Prostate gland (tissue), 2 donors: ENCODE measurements around the gene IDS. TPM values are rescaled to one million over a fixed set of nuclear protein-coding genes. Genes with fewer than 3 reads are reported as not detected.

ENCODE experiments used
- DNase-seq: peaks from one replicate; pipeline ENCODE4 v3.0.0-alpha.2; 2019; ENCODE audit warnings: low spot score
- H3K27ac ChIP-seq, 2 donors: fragments of 200-600 bp; sonication (generic); 2 replicates each; pipeline ENCODE4 v1.5.1; 2017 to 2019
- H3K27me3 ChIP-seq: fragments of 200-600 bp; sonication (generic); replicated peaks from 2 replicates; pipeline ENCODE4 v1.5.1; 2019; ENCODE audit not compliant: insufficient read depth
- H3K36me3 ChIP-seq, 2 donors: fragments of 200-600 bp; sonication (generic); 1 replicate in 1 of 2; 2 replicates in 1 of 2; pipeline versions ENCODE4 v1.5.1 to v1.8.1; 2017 to 2019
- H3K4me1 ChIP-seq: fragments of 200-600 bp; sonication (generic); replicated peaks from 2 replicates; pipeline ENCODE4 v1.5.1; 2019
- H3K4me3 ChIP-seq, 2 donors: fragments of 200-600 bp; sonication (generic); 2 replicates each; pipeline ENCODE4 v1.5.1; 2017 to 2019
- H3K9me3 ChIP-seq: fragments of 200-600 bp; sonication (generic); 2 replicates; pipeline ENCODE4 v1.5.1; 2017
- CTCF ChIP-seq, 4 experiments: fragments of 200-600 bp in 2 of 4; fragments of 450-650 bp in 2 of 4; sonication (generic) in 2 of 4; IDR thresholded peaks; 1 replicate in 3 of 4; 2 replicates in 1 of 4; pipeline ENCODE4 v1.5.1; 2016 to 2019; ENCODE audit warnings: antibody characterized with exemption in 4 of 4, mild to moderate bottlenecking in 2 of 4, moderate library complexity in 2 of 4
- POLR2A ChIP-seq: fragments of 450-650 bp; IDR thresholded peaks from one replicate; pipeline ENCODE4 v1.6.1; 2016; ENCODE audit warnings: antibody characterized with exemption, mild to moderate bottlenecking
- POLR2AphosphoS5 ChIP-seq: sonication (generic); formaldehyde crosslinking; IDR thresholded peaks from one replicate; pipeline ENCODE4 v1.6.1; 2017; ENCODE audit warnings: antibody characterized with exemption
- WGBS: methylation state at CpG from one replicate; pipeline ENCODE4 v1.1.5; 2018; 5-methylcytosine and 5-hydroxymethylcytosine counted together
- intact Hi-C: fragments of 100-400 bp; cut with DNase I; formaldehyde crosslinking; loops from one replicate; pipeline ENCODE4 v1.14.2; 2022
- total RNA-seq, 2 donors: library from RNA; depleted of rRNA; stranded (reverse); fragments of >200 nt; gene quantifications; one replicate each; pipeline ENCODE4 v1.1.0, GENCODE V29; 2016

IDS gene
- total RNA-seq, 2 donors from 2014 or later, result 47.4 to 82.9 TPM

GRCh38 chrX:149467920-149468319, 37.2 kb downstream of the IDS start:
- WGBS, result 49% methylated on average over 5 of the region's 5 CpGs
- no peaks in the 10 kb centered on the region for H3K27me3 ChIP-seq
- intact Hi-C loops, result no loop called here
- no peak overlapping the region for H3K4me3 ChIP-seq
- no peaks in the 10 kb centered on the region for H3K4me1 ChIP-seq
- no peaks in the 10 kb centered on the region for H3K36me3 ChIP-seq
- TF ChIP-seq POLR2AphosphoS5 (no peak), CTCF (IDR thresholded peaks at IDR 0.05) (no peak), POLR2A (no peak)
- DNase-seq, result no peak
- H3K9me3 ChIP-seq, result no peaks in the 10 kb centered on the region
- no peak overlapping the region for H3K27ac ChIP-seq

GRCh38 chrX:149467461-149467860, 37.6 kb downstream of the IDS start:
- Histone ChIP-seq H3K9me3 (no peaks in the 10 kb centered on the region), H3K4me1 (no peaks in the 10 kb centered on the region), H3K27ac (no peak overlapping the region), H3K4me3 (no peak overlapping the region), H3K27me3 (no peaks in the 10 kb centered on the region), H3K36me3 (no peaks in the 10 kb centered on the region)
- intact Hi-C loops, result no loop called here
- no peak for DNase-seq
- no peak for TF ChIP-seq POLR2A
- TF ChIP-seq POLR2AphosphoS5, result no peak
- TF ChIP-seq CTCF (IDR thresholded peaks at IDR 0.05), result no peak
- 39% methylated on average over 3 of the region's 3 CpGs for WGBS

GRCh38 chrX:149462849-149463248, 42.3 kb downstream of the IDS start:
- intact Hi-C loops, result no loop called here
- no peaks in the 10 kb centered on the region for H3K36me3 ChIP-seq
- H3K27ac ChIP-seq, result no peak overlapping the region
- H3K4me3 ChIP-seq, result no peak overlapping the region
- DNase-seq, result no peak
- WGBS, result 60% methylated on average over 1 of the region's 1 CpG
- TF ChIP-seq POLR2A, result no peak
- TF ChIP-seq POLR2AphosphoS5, result no peak
- TF ChIP-seq CTCF (IDR thresholded peaks at IDR 0.05), result no peak
- no peaks in the 10 kb centered on the region for H3K4me1 ChIP-seq
- H3K27me3 ChIP-seq, result no peaks in the 10 kb centered on the region
- H3K9me3 ChIP-seq, result no peaks in the 10 kb centered on the region

- 75% methylated on average over 3 of the region's 3 CpGs for WGBS
- H3K9me3 ChIP-seq, result no peaks in the 10 kb centered on the region
- H3K27ac ChIP-seq, result no peak overlapping the region
- no peaks in the 10 kb centered on the region for H3K36me3 ChIP-seq
- H3K4me1 ChIP-seq, result no peaks in the 10 kb centered on the region
- no peak for TF ChIP-seq POLR2A
- H3K27me3 ChIP-seq, result no peaks in the 10 kb centered on the region
- H3K4me3 ChIP-seq, result no peak overlapping the region
- intact Hi-C loops, result no loop called here
- DNase-seq, result no peak
Measured at GRCh38 chrX:149461746-149462145, 43.4 kb downstream of the IDS start.

- DNase-seq, result no peak
- Histone ChIP-seq H3K4me3 (no peak overlapping the region), H3K4me1 (no peaks in the 10 kb centered on the region), H3K9me3 (no peaks in the 10 kb centered on the region), H3K36me3 (no peaks in the 10 kb centered on the region), H3K27me3 (no peaks in the 10 kb centered on the region), H3K27ac (no peak overlapping the region)
- TF ChIP-seq CTCF (IDR thresholded peaks at IDR 0.05), result no peak
- TF ChIP-seq POLR2AphosphoS5, result no peak
- no peak for TF ChIP-seq POLR2A
- intact Hi-C loops, result no loop called here
Measured at GRCh38 chrX:149458586-149458985, 46.5 kb downstream of the IDS start.
